ENCODE results near the gene EXOC1L.

Gene EXOC1L

GRCh38 chr4:55880652-55881280 is 61.2 kb downstream of the EXOC1L start:
- no peaks in the 10 kb centered on the region for H3K4me1 ChIP-seq (ENCODE audit: insufficient read depth, low read length)
- no peak overlapping the region for H3K9ac ChIP-seq (ENCODE audit: low read depth, low read length)
- H3K9me3 ChIP-seq (ENCODE audit: control insufficient read depth, insufficient read depth, low read length) = no peaks in the 10 kb centered on the region
- H3K36me3 ChIP-seq (ENCODE audit: insufficient read depth, low read length) = peaks cover 12% of the 10 kb centered on the region

- H3K9me3 ChIP-seq (ENCODE audit: control insufficient read depth, insufficient read depth, low read length) = no peaks in the 10 kb centered on the region
- no peak overlapping the region for H3K9ac ChIP-seq (ENCODE audit: low read depth, low read length)
- H3K36me3 ChIP-seq (ENCODE audit: insufficient read depth, low read length) = peaks cover 12% of the 10 kb centered on the region
- H3K4me1 ChIP-seq (ENCODE audit: insufficient read depth, low read length) = no peaks in the 10 kb centered on the region
These were observed 64.7 kb downstream of the EXOC1L start for GRCh38 chr4:55884093-55884850.

- Histone ChIP-seq H3K9me3 (ENCODE audit: control insufficient read depth, insufficient read depth, low read length) (no peaks in the 10 kb centered on the region), H3K4me1 (ENCODE audit: insufficient read depth, low read length) (no peaks in the 10 kb centered on the region), H3K9ac (ENCODE audit: low read depth, low read length) (no peak overlapping the region), H3K36me3 (ENCODE audit: insufficient read depth, low read length) (peaks cover 12% of the 10 kb centered on the region)
These were observed 65.2 kb downstream of the EXOC1L start for GRCh38 chr4:55884851-55885219.

Measured in ES-I3 (cell line).